Ramos (cell line): ENCODE data around the gene GUCA2B.

Source experiments
- in situ Hi-C: fragments of 300-500 bp; cut with MboI; formaldehyde crosslinking; loops from one replicate; pipeline ENCODE4 v1.14.3; 2022; ENCODE audit warnings: low sequenced_read_pairs; ENCODE audit not compliant: unreplicated experiment

Gene GUCA2B

GRCh38 chr1:42181687-42182086 lies 28.5 kb downstream of the GUCA2B start:
- in situ Hi-C loops, result no loop called here

- in situ Hi-C loops, result no loop called here
Measured at GRCh38 chr1:42183210-42183956, 30.2 kb downstream of the GUCA2B start.

DNA sequence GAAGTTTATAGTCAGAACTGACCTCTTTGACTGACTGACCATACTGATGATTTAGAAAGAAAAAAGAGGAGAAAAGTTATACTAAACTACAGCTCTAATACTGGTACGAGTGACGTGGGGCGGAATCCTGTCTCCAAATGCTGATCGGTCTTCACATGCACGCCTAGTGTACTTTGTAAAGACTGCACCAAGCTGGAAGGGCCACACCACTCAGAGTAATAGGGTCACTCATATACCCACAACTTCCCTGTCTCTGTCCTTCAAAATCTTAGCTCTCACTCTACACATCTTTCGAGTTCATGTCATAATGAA lies 30.7 kb downstream of the GUCA2B start:
- in situ Hi-C loops, result no loop called here

GRCh38 chr1:42184616-42185015 lies 31.4 kb downstream of the GUCA2B start:
- in situ Hi-C loops, result no loop called here

GRCh38 chr1:42186152-42186551 lies 32.9 kb downstream of the GUCA2B start:
- in situ Hi-C loops, result no loop called here

- in situ Hi-C loops, result no loop called here
Measured at GRCh38 chr1:42189931-42190853, 37.0 kb downstream of the GUCA2B start.

GRCh38 chr1:42191319-42191718 lies 38.1 kb downstream of the GUCA2B start:
- in situ Hi-C loops, result no loop called here

DNA sequence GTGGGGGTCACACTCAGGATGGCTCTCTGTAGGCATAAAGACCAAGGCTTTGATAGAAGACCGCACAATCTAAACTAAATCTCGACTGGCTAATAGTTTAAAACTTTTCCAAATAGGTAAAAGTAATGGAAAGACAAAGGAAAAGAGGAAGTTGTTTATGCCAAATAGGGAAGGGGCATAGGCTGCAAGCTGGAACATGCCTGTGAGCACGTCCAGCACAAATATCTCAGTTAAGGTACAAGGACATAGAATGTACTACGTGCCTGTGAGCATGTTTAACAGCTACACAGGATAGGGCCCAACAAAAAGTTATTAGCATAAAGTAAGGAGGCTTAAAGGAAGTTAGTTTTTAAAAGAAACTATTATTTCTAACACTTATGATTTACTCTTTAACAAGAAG lies 38.9 kb downstream of the GUCA2B start:
- in situ Hi-C loops, result no loop called here

GRCh38 chr1:42195841-42196240 lies 42.6 kb downstream of the GUCA2B start:
- in situ Hi-C loops, result no loop called here

- in situ Hi-C loops, result no loop called here
Measured at GRCh38 chr1:42198251-42198650, 45.0 kb downstream of the GUCA2B start.

GRCh38 chr1:42201986-42202385 lies 48.8 kb downstream of the GUCA2B start:
- in situ Hi-C loops, result no loop called here
